Lung microvascular endothelial cell (primary cell): ENCODE measurements around the gene SLC25A17. TPM values are rescaled to one million over a fixed set of nuclear protein-coding genes. Genes with fewer than 3 reads are reported as not detected.
"Not testable (repeated sequence)": the region's sequence is repeated elsewhere in the genome, so short reads cannot be mapped to it uniquely, and the experiment has no call there.

Experiments
- DNase-seq, 2 donors: peaks; one replicate each; pipeline versions ENCODE4 v3.0.0 to v3.0.0-alpha.2; 2010; ENCODE audit warnings: low read depth in 2 of 2
- total RNA-seq: library from RNA; depleted of rRNA; stranded (reverse); fragments of >200 nt; gene quantifications from 2 replicates; pipeline ENCODE4 v1.2.1, GENCODE V29; 2014

The SLC25A17 gene
- total RNA-seq, 1 donor from 2014 or later = 17.7 TPM

DNA sequence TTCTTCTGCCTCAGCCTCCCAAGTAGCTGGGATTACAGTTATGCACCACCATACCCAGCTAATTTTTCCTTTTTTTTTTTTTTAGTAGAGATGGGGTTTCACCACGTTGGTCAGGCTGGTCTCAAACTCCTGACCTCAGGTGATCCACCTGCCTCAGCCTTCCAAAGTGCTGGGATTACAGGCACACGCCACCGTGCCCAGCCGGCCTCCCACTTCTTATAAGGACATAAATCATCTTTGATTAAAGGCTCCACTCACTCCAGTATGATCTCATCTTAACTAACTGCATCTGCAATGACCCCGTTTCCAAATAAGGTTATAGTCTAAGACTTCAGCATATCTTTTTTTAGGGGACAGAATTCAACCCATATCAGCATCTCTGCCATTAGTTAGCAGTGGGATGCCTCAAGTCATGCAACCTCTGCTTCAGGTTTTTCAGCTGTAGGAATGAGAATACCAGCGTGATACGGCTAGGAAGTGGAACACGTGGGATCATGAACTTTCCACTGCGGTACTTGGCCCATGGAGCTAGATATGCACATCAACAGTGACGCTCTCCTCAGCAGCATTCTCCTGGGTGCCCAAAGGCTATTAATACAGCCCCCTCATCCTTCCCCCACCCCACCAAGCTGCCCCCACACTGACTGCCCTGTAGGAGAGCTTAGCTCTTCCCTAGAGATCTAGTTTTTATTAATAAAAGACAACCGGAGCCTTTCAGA is 98.4 kb downstream of the SLC25A17 start:
- DNase-seq = peak in 1 of 2 donors; percentile 39

DNA sequence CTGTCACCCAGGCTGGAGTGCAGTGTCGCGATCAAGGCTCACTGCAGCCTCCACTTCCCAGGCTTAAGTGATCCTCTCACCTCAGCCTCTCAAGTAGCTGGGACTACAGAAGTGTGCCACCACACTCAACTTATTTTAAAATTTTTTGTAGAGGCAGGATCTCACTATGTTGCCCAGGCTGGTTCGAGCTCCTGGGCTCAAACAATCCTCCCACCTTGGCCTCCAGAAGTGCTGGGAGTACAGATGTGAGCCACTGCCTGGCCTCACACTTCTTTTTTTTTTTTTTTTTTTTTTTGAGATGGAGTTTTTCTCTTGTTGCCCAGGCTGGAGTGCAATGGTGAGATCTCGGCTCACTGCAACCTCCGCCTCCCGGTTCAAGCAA is 99.0 kb downstream of the SLC25A17 start:
- DNase-seq = not testable (repeated sequence)

Other genes starting within 250 kb of the SLC25A17 start
- 13.1 and 14.5 TPM in 2 replicates for gene MRTFA, start 182.6 kb downstream of the SLC25A17 start, total RNA-seq
- gene MCHR1, start 139.9 kb downstream of the SLC25A17 start, total RNA-seq = 0.22 TPM in 1 of 2 replicates, not detected in the other
- gene ST13, start 37.3 kb upstream of the SLC25A17 start, total RNA-seq = 158 and 180 TPM in 2 replicates
- gene XPNPEP3, start 37.8 kb upstream of the SLC25A17 start, total RNA-seq = 4.2 and 5.0 TPM in 2 replicates
- not detected in 2 replicates for gene DNAJB7, start 42.8 kb upstream of the SLC25A17 start, total RNA-seq
- 72.4 and 81.3 TPM in 2 replicates for gene RBX1, start 132.0 kb upstream of the SLC25A17 start, total RNA-seq